ENCODE data around the gene PSMC4.

Gene PSMC4

DNA sequence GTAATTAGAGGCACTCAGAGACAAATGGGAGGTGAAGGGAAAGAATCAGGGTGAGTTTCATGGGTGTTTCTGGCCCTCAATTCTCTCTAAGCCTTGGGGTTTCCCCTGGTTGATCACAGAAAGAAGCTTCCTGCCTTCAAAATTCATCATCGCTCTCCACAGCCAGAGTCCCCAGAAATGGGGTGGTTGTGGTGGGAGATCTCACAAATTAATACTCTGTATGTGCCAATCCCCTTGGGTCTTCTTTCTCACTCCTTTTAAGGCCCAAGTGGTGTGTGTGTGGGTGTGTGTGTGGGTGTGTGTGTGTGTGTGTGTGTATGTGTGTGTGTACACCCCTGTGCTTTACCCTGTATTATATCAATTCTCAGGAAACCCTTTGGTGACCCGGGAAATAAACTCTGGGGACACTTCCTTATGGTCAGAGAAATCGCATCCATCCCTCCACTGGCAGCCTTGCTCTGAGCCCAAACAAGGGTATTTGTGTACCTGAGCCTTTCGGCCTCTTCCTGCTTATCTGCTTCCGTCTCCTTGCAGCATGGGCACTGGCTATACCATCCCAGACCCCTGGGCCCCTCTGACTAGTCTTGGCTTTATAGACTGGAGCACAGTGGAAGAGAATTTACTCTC, 33.8 kb upstream of the PSMC4 start:
- Mint-ChIP-seq H3K9me3 (peaks cover 0 to 11% of the 10 kb centered on the region in 2 donors), H3K4me3 (no peak overlapping the region), H3K27me3 (no peaks in the 10 kb centered on the region), H3K27ac (peak overlapping the region; percentile 92 to 93), H3K4me1 (ENCODE audit: low read depth in 2 of 2) (peaks cover 51 to 73% of the 10 kb centered on the region in 2 donors), H3K36me3 (ENCODE audit: insufficient read depth) (peaks cover 17% of the 10 kb centered on the region)
- DNase-seq (peak; percentile 20 to 28 (median 25)), ATAC-seq (replicated peaks) (peak; percentile 45)

DNA sequence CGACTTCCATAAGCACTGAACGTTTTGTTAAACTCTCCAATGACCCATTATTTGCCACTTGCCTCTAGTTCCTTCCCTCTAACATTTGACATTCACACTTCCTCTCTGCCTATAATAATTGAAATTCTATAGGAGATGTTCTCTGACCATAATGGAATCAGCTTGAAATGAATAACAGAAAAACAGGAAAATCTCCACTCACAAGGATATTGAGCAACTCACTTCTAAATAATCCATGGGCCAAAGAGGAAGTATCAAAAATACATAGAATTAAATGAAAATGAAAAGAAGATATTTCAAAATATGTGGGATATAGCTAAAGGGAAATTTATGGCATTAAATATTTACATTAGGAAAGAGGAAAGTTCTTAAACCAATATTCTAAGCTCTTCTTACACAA, 33.2 kb upstream of the PSMC4 start:
- Mint-ChIP-seq H3K9me3 (peaks cover 0 to 11% of the 10 kb centered on the region in 2 donors), H3K27me3 (no peaks in the 10 kb centered on the region), H3K4me1 (ENCODE audit: low read depth in 2 of 2) (peaks cover 54 to 78% of the 10 kb centered on the region in 2 donors), H3K36me3 (ENCODE audit: insufficient read depth) (peaks cover 20% of the 10 kb centered on the region), H3K27ac (peak overlapping the region; percentile 8 to 93), H3K4me3 (no peak overlapping the region)
- ATAC-seq (replicated peaks) (no peak), DNase-seq (no peak)

GRCh38 chr19:39939556-39939955, 31.4 kb upstream of the PSMC4 start:
- Mint-ChIP-seq H3K27ac (peak overlapping the region; percentile 38 to 86), H3K4me1 (ENCODE audit: low read depth in 2 of 2) (peaks cover 61 to 79% of the 10 kb centered on the region in 2 donors), H3K27me3 (no peaks in the 10 kb centered on the region), H3K36me3 (ENCODE audit: insufficient read depth) (peaks cover 15% of the 10 kb centered on the region), H3K9me3 (peaks cover 0 to 11% of the 10 kb centered on the region in 2 donors), H3K4me3 (peak overlapping the region in 1 of 2 donors; percentile 10)
- ATAC-seq (replicated peaks) (no peak), DNase-seq (no peak)

GRCh38 chr19:39940221-39940833, 30.6 kb upstream of the PSMC4 start:
- ATAC-seq (replicated peaks) (no peak), DNase-seq (no peak)
- H3K36me3 Mint-ChIP-seq (ENCODE audit: insufficient read depth) = peaks cover 15% of the 10 kb centered on the region
- peak overlapping the region; percentile 75 to 79 for H3K4me3 Mint-ChIP-seq
- peaks cover 0 to 11% of the 10 kb centered on the region in 2 donors for H3K9me3 Mint-ChIP-seq
- no peaks in the 10 kb centered on the region for H3K27me3 Mint-ChIP-seq
- H3K27ac Mint-ChIP-seq = peak overlapping the region; percentile 86 to 94
- H3K4me1 Mint-ChIP-seq (ENCODE audit: low read depth in 2 of 2) = peaks cover 56 to 76% of the 10 kb centered on the region in 2 donors

- DNase-seq (peak in 2 of 3 experiments; percentile 13 to 15), ATAC-seq (replicated peaks) (peak; percentile 29)
- Mint-ChIP-seq H3K9me3 (peaks cover 0 to 11% of the 10 kb centered on the region in 2 donors), H3K4me3 (peak overlapping the region; percentile 75 to 79), H3K27me3 (no peaks in the 10 kb centered on the region), H3K4me1 (ENCODE audit: low read depth in 2 of 2) (peaks cover 49 to 68% of the 10 kb centered on the region in 2 donors), H3K27ac (peak overlapping the region; percentile 86 to 94), H3K36me3 (ENCODE audit: insufficient read depth) (peaks cover 13% of the 10 kb centered on the region)
These were observed 29.8 kb upstream of the PSMC4 start for GRCh38 chr19:39941151-39941550.

GRCh38 chr19:39941615-39942365, 29.2 kb upstream of the PSMC4 start:
- Mint-ChIP-seq H3K27ac (peak overlapping the region; percentile 86 to 94), H3K9me3 (peaks cover 0 to 11% of the 10 kb centered on the region in 2 donors), H3K36me3 (ENCODE audit: insufficient read depth) (peaks cover 11% of the 10 kb centered on the region), H3K27me3 (no peaks in the 10 kb centered on the region), H3K4me3 (peak overlapping the region; percentile 75 to 79), H3K4me1 (ENCODE audit: low read depth in 2 of 2) (peaks cover 47 to 65% of the 10 kb centered on the region in 2 donors)
- peak; percentile 45 to 56 (median 53) for DNase-seq
- peak; percentile 85 for ATAC-seq (replicated peaks)

DNA sequence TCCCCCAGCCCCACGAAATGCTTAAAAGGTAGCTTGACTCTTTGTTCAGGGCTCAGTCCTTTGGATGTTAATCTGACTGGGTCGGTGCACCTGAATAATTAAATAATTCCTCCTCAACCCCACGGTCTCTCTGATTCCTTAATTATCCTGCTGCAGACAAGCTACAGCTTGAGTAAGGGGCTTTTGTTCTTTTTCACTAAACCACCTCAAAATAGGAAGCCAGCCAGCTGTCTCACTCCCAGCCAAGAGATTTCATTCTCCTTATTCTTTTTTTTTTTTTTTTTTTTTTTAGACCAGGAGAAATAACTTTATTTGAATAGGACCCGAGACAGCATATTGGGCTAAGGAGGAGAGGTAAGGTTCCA, 28.6 kb upstream of the PSMC4 start:
- peaks cover 48 to 61% of the 10 kb centered on the region in 2 donors for H3K4me1 Mint-ChIP-seq (ENCODE audit: low read depth in 2 of 2)
- ATAC-seq (replicated peaks) (no peak), DNase-seq (no peak)
- peaks cover 0 to 11% of the 10 kb centered on the region in 2 donors for H3K9me3 Mint-ChIP-seq
- H3K4me3 Mint-ChIP-seq = peak overlapping the region; percentile 75 to 79
- H3K27me3 Mint-ChIP-seq = no peaks in the 10 kb centered on the region
- peaks cover 11% of the 10 kb centered on the region for H3K36me3 Mint-ChIP-seq (ENCODE audit: insufficient read depth)
- peak overlapping the region; percentile 86 to 94 for H3K27ac Mint-ChIP-seq

- peaks cover 11% of the 10 kb centered on the region for H3K36me3 Mint-ChIP-seq (ENCODE audit: insufficient read depth)
These were observed 27.4 kb upstream of the PSMC4 start for GRCh38 chr19:39943586-39943985.

DNA sequence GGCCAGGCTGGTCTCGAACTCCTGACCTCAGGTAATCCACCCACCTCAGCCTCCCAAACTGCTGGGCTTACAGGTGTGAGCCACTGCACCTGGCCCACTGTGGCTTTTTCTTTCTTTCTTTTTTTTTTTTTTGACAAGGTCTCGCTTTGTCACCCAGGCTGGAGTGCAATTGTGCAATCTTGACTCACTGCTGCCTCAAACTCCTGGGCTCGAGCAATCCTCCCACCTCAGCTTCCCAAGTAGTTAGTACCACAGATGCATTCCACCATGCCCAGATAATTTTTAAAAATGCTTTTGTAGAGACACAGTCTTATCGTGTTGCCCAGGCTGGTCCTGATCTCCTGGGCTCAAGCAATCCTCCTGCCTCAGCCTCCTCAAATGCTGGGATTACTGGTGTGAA, 24.4 kb upstream of the PSMC4 start:
- no peak for DNase-seq
- no peak for ATAC-seq (replicated peaks)
- Mint-ChIP-seq H3K4me3 (peak overlapping the region in 1 of 2 donors; percentile 24), H3K27me3 (no peaks in the 10 kb centered on the region), H3K4me1 (ENCODE audit: low read depth in 2 of 2) (peaks cover 35 to 48% of the 10 kb centered on the region in 2 donors), H3K9me3 (no peaks in the 10 kb centered on the region), H3K36me3 (ENCODE audit: insufficient read depth) (peaks cover 5% of the 10 kb centered on the region), H3K27ac (peak overlapping the region; percentile 27 to 84)

More at GRCh38 chr19:39943586-39943985, 27.4 kb upstream of the PSMC4 start:
- peaks cover 0 to 11% of the 10 kb centered on the region in 2 donors for H3K9me3 Mint-ChIP-seq
- ATAC-seq (replicated peaks) (no peak), DNase-seq (no peak)
- peaks cover 41 to 54% of the 10 kb centered on the region in 2 donors for H3K4me1 Mint-ChIP-seq (ENCODE audit: low read depth in 2 of 2)
- peak overlapping the region; percentile 86 to 94 for H3K27ac Mint-ChIP-seq
- H3K4me3 Mint-ChIP-seq = peak overlapping the region; percentile 75 to 79
- no peaks in the 10 kb centered on the region for H3K27me3 Mint-ChIP-seq

- Mint-ChIP-seq H3K9me3 (peaks cover 2 to 7% of the 10 kb centered on the region in 2 donors), H3K27ac (peak overlapping the region; percentile 41 to 92), H3K27me3 (no peaks in the 10 kb centered on the region), H3K4me1 (ENCODE audit: low read depth in 2 of 2) (peaks cover 40 to 55% of the 10 kb centered on the region in 2 donors), H3K36me3 (ENCODE audit: insufficient read depth) (peaks cover 6% of the 10 kb centered on the region), H3K4me3 (no peak overlapping the region)
- DNase-seq = no peak
- no peak for ATAC-seq (replicated peaks)
These were observed 21.8 kb upstream of the PSMC4 start for GRCh38 chr19:39949026-39949747.

DNA sequence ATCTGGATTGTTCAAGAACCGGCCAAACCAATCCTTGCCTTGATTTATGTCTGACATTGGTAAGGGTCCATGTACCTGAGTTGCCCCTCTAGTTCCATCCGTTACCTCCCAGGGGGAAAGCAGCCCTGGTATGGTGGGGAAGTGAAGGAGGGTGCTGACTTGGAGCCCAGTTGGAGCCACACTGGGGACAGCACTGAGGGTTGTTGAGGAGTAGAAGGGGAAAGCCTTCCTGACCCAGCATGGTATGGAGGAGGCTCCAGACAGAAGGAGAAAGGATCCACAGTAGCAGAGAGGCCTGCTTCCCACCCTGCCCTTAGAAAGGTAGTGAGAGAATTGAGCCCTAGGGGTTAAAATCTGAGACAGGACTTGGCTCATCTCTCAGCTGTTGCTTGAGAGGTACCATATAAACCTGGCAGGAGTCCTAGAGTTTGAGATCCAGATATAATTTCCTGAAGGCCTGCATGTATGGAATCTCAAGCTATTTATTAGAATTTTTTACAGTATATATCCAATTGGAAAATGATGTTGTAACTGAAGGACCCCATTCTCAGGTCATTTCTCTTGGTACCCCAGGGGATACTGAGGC, 19.8 kb upstream of the PSMC4 start:
- DNase-seq = no peak
- H3K36me3 Mint-ChIP-seq (ENCODE audit: insufficient read depth) = peaks cover 6% of the 10 kb centered on the region
- H3K4me3 Mint-ChIP-seq = peak overlapping the region in 1 of 2 donors; percentile 75
- H3K4me1 Mint-ChIP-seq (ENCODE audit: low read depth in 2 of 2) = peaks cover 37 to 53% of the 10 kb centered on the region in 2 donors
- no peak for ATAC-seq (replicated peaks)
- peak overlapping the region; percentile 92 to 94 for H3K27ac Mint-ChIP-seq
- H3K27me3 Mint-ChIP-seq = no peaks in the 10 kb centered on the region
- H3K9me3 Mint-ChIP-seq = peaks cover 2 to 7% of the 10 kb centered on the region in 2 donors

DNA sequence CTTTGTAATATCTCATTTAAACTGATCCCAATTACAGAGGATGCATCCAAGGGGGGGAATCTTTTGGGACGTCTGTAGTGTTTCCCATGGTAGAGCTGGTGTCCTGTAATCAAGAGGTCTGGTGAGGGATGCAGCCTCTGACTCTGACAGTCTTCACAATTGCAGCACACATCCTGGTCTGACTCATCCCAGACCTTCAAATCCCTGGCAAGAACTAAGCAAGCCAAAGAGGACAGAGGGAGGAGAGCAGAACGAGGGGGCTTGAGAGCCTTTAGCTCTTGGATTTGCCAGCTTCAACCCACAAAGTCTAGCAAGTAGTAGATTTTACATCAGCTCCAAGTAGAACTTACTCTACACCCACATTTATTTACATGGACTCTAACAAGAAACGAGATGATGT, 19.3 kb upstream of the PSMC4 start:
- Mint-ChIP-seq H3K36me3 (ENCODE audit: insufficient read depth) (peaks cover 6% of the 10 kb centered on the region), H3K4me1 (ENCODE audit: low read depth in 2 of 2) (peaks cover 35 to 50% of the 10 kb centered on the region in 2 donors), H3K27me3 (no peaks in the 10 kb centered on the region), H3K9me3 (peaks cover 2 to 7% of the 10 kb centered on the region in 2 donors), H3K27ac (peak overlapping the region; percentile 92 to 94), H3K4me3 (peak overlapping the region; percentile 34 to 75)
- no peak for DNase-seq
- ATAC-seq (replicated peaks) = no peak
